GM18526 (cell line): ENCODE measurements around the gene SLC27A3.
A peak's percentile ranks its signal among the peaks of the same experiment; 100 is the strongest.

ENCODE experiments used
- POLR2A ChIP-seq: IDR thresholded peaks from 3 replicates; pipeline ENCODE4 v1.6.1; 2011; ENCODE audit not compliant: insufficient read length; ENCODE audit errors: extremely low read depth

The SLC27A3 gene

GRCh38 chr1:153774780-153775457 lies at the start of gene SLC27A3:
SLC27A3 (plus strand) TSS chr1:153775407; CDS start chr1:153775498, 91 bp downstream.
- TF ChIP-seq POLR2A: no peak

GRCh38 chr1:153727463-153728304 lies 47.5 kb upstream of the SLC27A3 start, which contains the start of gene INTS3:
INTS3 (plus strand) TSS chr1:153728050; CDS start chr1:153728635, 585 bp downstream.
- peak; percentile 84 for TF ChIP-seq POLR2A

- TF ChIP-seq POLR2A: no peak
These were observed 46.7 kb upstream of the SLC27A3 start for GRCh38 chr1:153728305-153729066.

GRCh38 chr1:153730468-153730988 lies 44.7 kb upstream of the SLC27A3 start:
- TF ChIP-seq POLR2A: no peak

- no peak for TF ChIP-seq POLR2A
These were observed 41.2 kb upstream of the SLC27A3 start for GRCh38 chr1:153733970-153734369.

GRCh38 chr1:153734396-153735089 lies 40.7 kb upstream of the SLC27A3 start:
- no peak for TF ChIP-seq POLR2A

- no peak for TF ChIP-seq POLR2A
These were observed 40.2 kb upstream of the SLC27A3 start for GRCh38 chr1:153735090-153735420.

GRCh38 chr1:153741986-153742385 lies 33.2 kb upstream of the SLC27A3 start:
- TF ChIP-seq POLR2A: no peak

GRCh38 chr1:153742411-153743142 lies 32.6 kb upstream of the SLC27A3 start:
- no peak for TF ChIP-seq POLR2A

GRCh38 chr1:153745417-153745816 lies 29.8 kb upstream of the SLC27A3 start:
- TF ChIP-seq POLR2A: no peak

GRCh38 chr1:153746174-153746573 lies 29.0 kb upstream of the SLC27A3 start:
- no peak for TF ChIP-seq POLR2A

- no peak for TF ChIP-seq POLR2A
These were observed 26.3 kb upstream of the SLC27A3 start for GRCh38 chr1:153748903-153749302.

GRCh38 chr1:153749408-153750005 lies 25.7 kb upstream of the SLC27A3 start:
- TF ChIP-seq POLR2A: no peak
